Activated CD4-positive, alpha-beta T cell treated with anti-CD3 and anti-CD28 coated beads, Interleukin-2, amount 50 U/mL, for 1 hour (primary cell): ENCODE measurements around the gene BLNK.
"Not testable (repeated sequence)": the region's sequence is repeated elsewhere in the genome, so short reads cannot be mapped to it uniquely, and the experiment has no call there.

Source experiments
- DNase-seq: peaks from one replicate; pipeline ENCODE4 v3.0.0-alpha.2; 2020

The BLNK gene

GRCh38 chr10:96271016-96271815, at the start of gene BLNK:
Gene BLNK (minus strand): TSS chr10:96271569. CDS start chr10:96271398, 171 bp downstream.
- no peak for DNase-seq

GRCh38 chr10:96319754-96320474, 48.5 kb upstream of the BLNK start:
- no peak for DNase-seq

GRCh38 chr10:96317067-96317833, 45.9 kb upstream of the BLNK start:
- no peak for DNase-seq

GRCh38 chr10:96313344-96313743, 42.0 kb upstream of the BLNK start:
- DNase-seq: no peak

GRCh38 chr10:96311180-96311715, 39.9 kb upstream of the BLNK start:
- no peak for DNase-seq

GRCh38 chr10:96310321-96310669, 38.9 kb upstream of the BLNK start:
- DNase-seq: no peak

GRCh38 chr10:96309628-96310320, 38.4 kb upstream of the BLNK start:
- no peak for DNase-seq

- not testable (repeated sequence) for DNase-seq
Observed at GRCh38 chr10:96308854-96309253, 37.5 kb upstream of the BLNK start.

- no peak for DNase-seq
Observed at GRCh38 chr10:96306516-96306915, 35.1 kb upstream of the BLNK start.

- no peak for DNase-seq
Observed at GRCh38 chr10:96305019-96305418, 33.6 kb upstream of the BLNK start.

GRCh38 chr10:96304230-96304629, 32.9 kb upstream of the BLNK start, which contains the start of gene DNTT:
Gene DNTT (plus strand): TSS chr10:96304434. CDS start chr10:96304498, 64 bp downstream.
- no peak for DNase-seq

GRCh38 chr10:96301616-96302015, 30.2 kb upstream of the BLNK start:
- DNase-seq: no peak

GRCh38 chr10:96299383-96299782, 28.0 kb upstream of the BLNK start:
- DNase-seq: no peak

GRCh38 chr10:96298362-96298761, 27.0 kb upstream of the BLNK start:
- DNase-seq: no peak

GRCh38 chr10:96297486-96297885, 26.1 kb upstream of the BLNK start:
- no peak for DNase-seq

- no peak for DNase-seq
Observed at GRCh38 chr10:96295475-96295874, 24.1 kb upstream of the BLNK start.

GRCh38 chr10:96292971-96293920, 21.9 kb upstream of the BLNK start:
- no peak for DNase-seq

GRCh38 chr10:96290368-96291133, 19.2 kb upstream of the BLNK start:
- DNase-seq: no peak

GRCh38 chr10:96289218-96289910, 18.0 kb upstream of the BLNK start:
- no peak for DNase-seq

- DNase-seq: no peak
Observed at GRCh38 chr10:96288151-96288621, 16.8 kb upstream of the BLNK start.
